GM23248 (cell line): ENCODE results near the gene AZGP1.

Source experiments
- EZH2 ChIP-seq: fragments of 200-600 bp; sonication (generic); IDR thresholded peaks from 2 replicates; pipeline ENCODE4 v1.6.1; 2018; ENCODE audit warnings: antibody characterized with exemption, mild to moderate bottlenecking; ENCODE audit not compliant: insufficient read depth, poor library complexity, severe bottlenecking
- EZH2phosphoT487 ChIP-seq: fragments of 200-600 bp; sonication (generic); IDR thresholded peaks from 2 replicates; pipeline ENCODE4 v1.6.1; 2018; ENCODE audit warnings: antibody characterized with exemption, moderate library complexity, mild to moderate bottlenecking, low read depth; ENCODE audit not compliant: insufficient read depth

GRCh38 chr7:99997545-99998137, 21.8 kb upstream of the AZGP1 start:
- TF ChIP-seq EZH2phosphoT487 (no peak), EZH2 (no peak)
